AG09319 (cell line): ENCODE data around the gene DNAJC27.

Source experiments
- DNase-seq: peaks from one replicate; pipeline ENCODE4 v3.0.0-alpha.2; 2010; ENCODE audit warnings: low read depth; ENCODE audit errors: extremely low read depth
- TF ChIP-seq, protein P1 (sequence below): IDR thresholded peaks from 2 replicates; pipeline ENCODE4 v1.5.1; 2011; ENCODE audit warnings: low read depth, mild to moderate bottlenecking, inconsistent platforms, low read length, moderate library complexity

Gene DNAJC27

DNA sequence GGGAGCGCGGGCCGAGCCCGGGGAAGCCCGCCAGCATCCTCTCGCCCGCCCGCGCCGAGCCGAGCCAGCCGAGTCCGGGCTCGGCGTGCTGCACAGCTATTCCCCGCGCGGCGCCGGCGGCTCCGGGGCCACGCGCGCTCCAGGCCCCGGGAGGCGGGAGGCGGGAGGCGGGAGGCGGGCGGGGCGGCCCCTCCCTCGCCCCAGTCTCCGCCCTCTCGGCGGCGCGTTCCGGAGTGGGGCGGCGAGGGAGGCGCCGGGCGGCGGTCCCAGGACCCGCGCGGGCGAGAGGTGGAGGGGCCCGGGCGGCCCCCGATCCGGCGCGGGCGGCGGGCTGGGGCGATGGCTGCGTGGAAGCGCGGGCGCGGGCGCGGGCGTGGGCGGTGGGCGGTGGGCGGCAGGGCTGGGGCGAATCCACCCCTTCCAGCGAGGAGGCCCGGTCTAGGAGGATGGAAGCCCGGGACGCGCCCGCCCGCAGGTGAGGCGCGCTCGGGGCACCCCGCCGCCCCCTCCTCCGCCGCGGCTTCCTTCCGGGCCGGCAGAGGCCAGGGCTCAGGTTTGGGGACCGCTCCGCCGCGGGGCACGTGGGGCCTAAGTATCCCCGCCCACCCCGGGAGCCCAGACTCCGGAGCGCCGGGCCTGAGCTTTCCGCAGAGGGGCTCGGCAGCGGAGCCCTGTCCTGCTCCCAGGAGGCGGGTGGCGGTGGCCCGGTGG is 51.5 kb downstream of the DNAJC27 start, which contains the start of gene ADCY3:
Gene ADCY3, minus strand, starts transcription at position 140 of the 711 bp plus-strand sequence. CDS start 1,250 bp downstream, outside the sequence.
- TF ChIP-seq, protein P1, sequence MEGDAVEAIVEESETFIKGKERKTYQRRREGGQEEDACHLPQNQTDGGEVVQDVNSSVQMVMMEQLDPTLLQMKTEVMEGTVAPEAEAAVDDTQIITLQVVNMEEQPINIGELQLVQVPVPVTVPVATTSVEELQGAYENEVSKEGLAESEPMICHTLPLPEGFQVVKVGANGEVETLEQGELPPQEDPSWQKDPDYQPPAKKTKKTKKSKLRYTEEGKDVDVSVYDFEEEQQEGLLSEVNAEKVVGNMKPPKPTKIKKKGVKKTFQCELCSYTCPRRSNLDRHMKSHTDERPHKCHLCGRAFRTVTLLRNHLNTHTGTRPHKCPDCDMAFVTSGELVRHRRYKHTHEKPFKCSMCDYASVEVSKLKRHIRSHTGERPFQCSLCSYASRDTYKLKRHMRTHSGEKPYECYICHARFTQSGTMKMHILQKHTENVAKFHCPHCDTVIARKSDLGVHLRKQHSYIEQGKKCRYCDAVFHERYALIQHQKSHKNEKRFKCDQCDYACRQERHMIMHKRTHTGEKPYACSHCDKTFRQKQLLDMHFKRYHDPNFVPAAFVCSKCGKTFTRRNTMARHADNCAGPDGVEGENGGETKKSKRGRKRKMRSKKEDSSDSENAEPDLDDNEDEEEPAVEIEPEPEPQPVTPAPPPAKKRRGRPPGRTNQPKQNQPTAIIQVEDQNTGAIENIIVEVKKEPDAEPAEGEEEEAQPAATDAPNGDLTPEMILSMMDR: no peak
- DNase-seq: no peak

DNA sequence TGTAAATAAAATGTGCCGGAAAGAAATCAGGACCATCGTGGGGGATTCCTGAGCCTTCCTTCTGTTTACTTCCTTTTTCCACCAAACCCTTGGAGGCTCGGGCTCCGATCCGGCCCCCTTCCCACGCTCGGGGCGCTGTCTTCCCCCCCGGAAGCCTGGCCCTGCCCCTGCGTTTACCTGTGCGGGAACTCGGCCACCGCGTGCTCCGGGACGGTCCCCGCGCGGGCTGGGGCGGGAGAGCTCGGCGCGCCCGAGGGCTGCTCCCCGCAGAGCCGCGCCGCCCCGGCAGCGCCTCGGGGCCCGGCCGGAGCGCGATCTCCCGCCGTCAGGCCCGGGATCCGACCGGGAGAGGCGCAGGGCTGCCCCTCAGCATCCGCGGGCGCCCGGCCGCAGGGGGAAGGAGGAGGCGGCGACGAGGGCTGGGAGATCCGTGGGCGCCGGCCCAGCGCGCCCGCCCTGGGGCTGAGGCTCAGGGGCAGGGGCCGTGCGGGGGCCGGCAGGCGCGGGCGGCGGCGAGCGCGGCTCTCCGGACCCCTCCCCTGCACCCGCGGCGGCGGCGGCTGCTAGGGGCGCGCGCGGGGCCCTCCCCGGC is 52.2 kb downstream of the DNAJC27 start:
- DNase-seq: no peak
- TF ChIP-seq, protein P1: no peak

DNA sequence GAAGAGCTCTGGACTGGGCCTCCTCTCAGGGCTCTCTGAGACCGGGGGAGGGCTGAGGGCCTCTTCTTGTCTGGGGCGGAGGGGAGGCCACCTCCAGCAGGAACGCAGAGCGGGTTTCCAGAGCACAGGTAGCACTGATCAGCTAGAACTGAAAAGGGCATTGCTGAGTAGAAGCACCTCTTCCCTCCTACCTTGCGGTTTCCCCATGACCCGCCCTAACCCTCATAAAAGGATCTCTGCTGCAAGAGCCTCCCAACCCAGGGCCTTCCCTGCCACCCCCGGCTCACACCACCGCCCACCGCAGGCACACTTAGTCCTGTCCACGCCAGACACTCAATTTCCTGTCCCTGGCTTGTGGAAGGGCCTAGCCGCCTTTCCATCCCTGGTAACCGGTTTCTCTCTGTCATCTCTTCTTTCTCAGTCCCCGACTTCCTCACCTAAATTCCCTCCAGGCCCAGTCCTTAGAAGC is 52.7 kb downstream of the DNAJC27 start:
- TF ChIP-seq, protein P1: no peak
- DNase-seq: no peak

GRCh38 chr2:24918326-24919036 is 53.3 kb downstream of the DNAJC27 start:
- TF ChIP-seq, protein P1: no peak
- no peak for DNase-seq

GRCh38 chr2:24917731-24918325 is 53.9 kb downstream of the DNAJC27 start:
- TF ChIP-seq, protein P1: no peak
- DNase-seq: no peak

- DNase-seq: no peak
- TF ChIP-seq, protein P1: no peak
Measured at GRCh38 chr2:24917086-24917485, 54.7 kb downstream of the DNAJC27 start.
